Endothelial cell of umbilical vein (primary cell): ENCODE measurements around the gene CHM. TPM values are rescaled to one million over a fixed set of nuclear protein-coding genes. Genes with fewer than 3 reads are reported as not detected.

ENCODE experiments used
- BruUV-seq: library from RNA; stranded (reverse); fragments of 400-500 nt; replicated peaks from 2 replicates; lab custom pipeline; 2021; lab: Mats Ljungman, UMichigan
- CTCF ChIA-PET: fragments of 300-600, 350-600 bp; sonication (Branson Sonifier 250); formaldehyde crosslinking; loops from one replicate; lab custom pipeline; 2021; ENCODE audit warnings: antibody characterized with exemption, inconsistent platforms; lab: Charles Lee
- POLR2A ChIA-PET: fragments of 300-600, 350-600 bp; sonication (Branson Sonifier 250); formaldehyde crosslinking; loops from one replicate; lab custom pipeline; 2021; ENCODE audit warnings: antibody characterized with exemption, inconsistent platforms; lab: Charles Lee
- DNase-seq: peaks from one replicate; pipeline ENCODE4 v3.0.0-alpha.2; 2011; ENCODE audit warnings: low read depth, low spot score
- FAIRE-seq: peaks from 2 replicates; lab custom pipeline; 2011; peaks lifted over from hg19 to GRCh38; lab: Jason Lieb, UNC
- H2AFZ ChIP-seq: 2 replicates; pipeline ENCODE4 v1.6.0; 2012; ENCODE audit warnings: low read depth, low read length, control low read depth, inconsistent platforms
- H3K27ac ChIP-seq: 2 replicates; pipeline ENCODE4 v1.5.1; 2011; ENCODE audit warnings: low read depth, mild to moderate bottlenecking, control low read depth, low read length, moderate library complexity; ENCODE audit not compliant: insufficient read depth
- H3K27me3 ChIP-seq, 2 experiments: 2 replicates each; pipeline versions ENCODE4 v1.6.0 to v1.6.1; 2011; ENCODE audit warnings: low read length in 2 of 2, mixed read lengths in 1 of 2; ENCODE audit not compliant: control insufficient read depth in 2 of 2, insufficient read depth in 2 of 2
- H3K36me3 ChIP-seq, 2 experiments: 2 replicates in 1 of 2; 3 replicates in 1 of 2; pipeline ENCODE4 v1.5.1; 2011; ENCODE audit warnings: low read length in 2 of 2, mild to moderate bottlenecking in 1 of 2, moderate library complexity in 1 of 2; ENCODE audit not compliant: control insufficient read depth in 2 of 2, insufficient read depth in 2 of 2; ENCODE audit errors: extremely low read depth in 1 of 2
- H3K4me1 ChIP-seq: 3 replicates; pipeline ENCODE4 v1.5.1; 2011; ENCODE audit warnings: mild to moderate bottlenecking, low read length; ENCODE audit not compliant: control insufficient read depth, insufficient read depth; ENCODE audit errors: extremely low read depth
- H3K4me2 ChIP-seq: 2 replicates; pipeline ENCODE4 v1.6.1; 2011; ENCODE audit warnings: low read length, control low read depth, mixed read lengths; ENCODE audit not compliant: insufficient read depth
- H3K4me3 ChIP-seq, 3 experiments: fragments of 200-600 bp in 1 of 3; sonication (generic), shearing (Covaris generic) in 1 of 3; replicated peaks in 1 of 3; 2 replicates each; pipeline ENCODE4 v1.5.1; 2011 to 2016; ENCODE audit warnings: control low read depth in 3 of 3, low read length in 3 of 3, mild to moderate bottlenecking in 2 of 3, inconsistent platforms in 1 of 3, low read depth in 1 of 3, moderate library complexity in 1 of 3; ENCODE audit not compliant: insufficient read depth in 1 of 3
- H3K79me2 ChIP-seq: 2 replicates; pipeline ENCODE4 v1.6.0; 2012; ENCODE audit warnings: low read length, inconsistent platforms; ENCODE audit not compliant: control insufficient read depth, insufficient read depth
- H3K9ac ChIP-seq: replicated peaks from 2 replicates; pipeline ENCODE3; 2011; ENCODE audit warnings: low read length, control low read depth; ENCODE audit not compliant: insufficient read depth; ENCODE audit errors: extremely low read depth
- H3K9me1 ChIP-seq: replicated peaks from 3 replicates; pipeline ENCODE4 v1.6.0; 2011; ENCODE audit warnings: mild to moderate bottlenecking, low read length; ENCODE audit not compliant: control insufficient read depth, insufficient read depth; ENCODE audit errors: extremely low read depth
- H3K9me3 ChIP-seq: replicated peaks from 2 replicates; pipeline ENCODE4 v1.5.1; 2012; ENCODE audit warnings: low read length, inconsistent platforms; ENCODE audit not compliant: control insufficient read depth, insufficient read depth
- H4K20me1 ChIP-seq: replicated peaks from 2 replicates; pipeline ENCODE3; 2011; ENCODE audit warnings: mild to moderate bottlenecking, low read length; ENCODE audit not compliant: control insufficient read depth, insufficient read depth; ENCODE audit errors: extremely low read depth
- CTCF ChIP-seq, 2 donors: IDR thresholded peaks; 1 replicate in 1 of 2; 2 replicates in 1 of 2; pipeline ENCODE4 v1.5.1; 2011; ENCODE audit warnings: low read length in 2 of 2, mild to moderate bottlenecking in 2 of 2, moderate library complexity in 2 of 2, control low read depth in 1 of 2, inconsistent platforms in 1 of 2, low read depth in 1 of 2; ENCODE audit not compliant: insufficient read depth in 1 of 2; ENCODE audit errors: extremely low read depth in 1 of 2
- EZH2 ChIP-seq: IDR thresholded peaks from 2 replicates; pipeline ENCODE4 v1.6.1; 2012; ENCODE audit warnings: borderline replicate concordance, low read depth, mild to moderate bottlenecking, moderate library complexity, low read length, inconsistent platforms; ENCODE audit not compliant: severe bottlenecking
- FOS ChIP-seq: IDR thresholded peaks from 2 replicates; pipeline ENCODE4 v1.6.1; 2011; ENCODE audit warnings: mild to moderate bottlenecking, low read length, moderate library complexity, borderline replicate concordance; ENCODE audit not compliant: insufficient read depth
- GATA2 ChIP-seq: IDR thresholded peaks from 2 replicates; pipeline ENCODE4 v1.7.0; 2011; ENCODE audit warnings: low read depth, mild to moderate bottlenecking, moderate library complexity, mixed read lengths, low read length; ENCODE audit not compliant: insufficient read length, insufficient read depth
- JUN ChIP-seq: IDR thresholded peaks from 2 replicates; pipeline ENCODE4 v1.6.1; 2011; ENCODE audit warnings: borderline replicate concordance, low read depth; ENCODE audit not compliant: insufficient read length, insufficient read depth
- MAX ChIP-seq: IDR thresholded peaks from 2 replicates; pipeline ENCODE4 v1.6.1; 2011; ENCODE audit not compliant: insufficient read depth, insufficient read length
- MYC ChIP-seq: IDR thresholded peaks from one replicate; pipeline ENCODE4 v1.6.1; 2011; ENCODE audit warnings: mild to moderate bottlenecking, low read depth, low read length
- POLR2A ChIP-seq: IDR thresholded peaks from 2 replicates; pipeline ENCODE4 v1.6.1; 2012; ENCODE audit warnings: low read depth, mild to moderate bottlenecking, control low read depth, low read length
- POLR2AphosphoS5 ChIP-seq: IDR thresholded peaks from 2 replicates; pipeline ENCODE4 v1.6.1; 2012; ENCODE audit warnings: low read depth, mild to moderate bottlenecking, control low read depth, low read length, moderate library complexity; ENCODE audit not compliant: insufficient read depth
- dilution Hi-C: fragments of 300-500 bp; cut with MboI; formaldehyde crosslinking; loops from one replicate; pipeline ENCODE4 v1.15.0; 2019; ENCODE audit warnings: low sequenced_read_pairs; ENCODE audit not compliant: extremely low pct_ligation_motif_present
- intact Hi-C: fragments of 100-400 bp; cut with micrococcal nuclease; formaldehyde crosslinking; loops from one replicate; pipeline ENCODE4 v1.10.0; 2022
- polyA plus RNA-seq, 4 experiments: library from polyadenylated mRNA; depleted of rRNA in 3 of 4; stranded (reverse) in 3 of 4; unstranded in 1 of 4; fragments of >200 nt; gene quantifications; 2 replicates each; pipeline versions ENCODE4 v1.2.1 to v1.2.3, GENCODE V29; 2011 to 2012; ENCODE audit warnings: missing spikeins in 1 of 4
- total RNA-seq: library from RNA; stranded (reverse); gene quantifications from 2 replicates; pipeline ENCODE4 v1.2.3, GENCODE V29; 2021

The CHM gene
- total and polyA plus RNA-seq, 2 donors (not counting 3 experiments of a cell fraction or from before 2014, with no cell fraction given), result 10.5 to 18.4 TPM

GRCh38 chrX:85994228-85994627, 53.1 kb downstream of the CHM start:
- TF ChIP-seq POLR2AphosphoS5 (no peak), FOS (no peak), MAX (no peak), POLR2A (no peak), MYC (no peak), GATA2 (no peak), JUN (no peak), EZH2 (no peak), CTCF (IDR thresholded peaks at IDR 0.05; ENCODE audit: extremely low read depth in 1 of 2, insufficient read depth in 1 of 2, low read depth in 1 of 2, low read length in 2 of 2) (no peak)
- H4K20me1 ChIP-seq, result peaks cover 2% of the 10 kb centered on the region
- no peaks in the 10 kb centered on the region for H3K36me3 ChIP-seq
- H3K27ac ChIP-seq, result no peak overlapping the region
- ChIA-PET CTCF (interaction anchor here (1.3 to 1.5 kb wide), 2 partner anchors 27 to 28 kb away, joined by 3 to 4 read pairs; no protein-coding TSS in a partner anchor), POLR2A (no interaction called here)
- no peaks in the 10 kb centered on the region for H3K9me3 ChIP-seq
- H2AFZ ChIP-seq, result no peak overlapping the region
- no peak for DNase-seq
- no TSS peak for BruUV-seq
- intact Hi-C loops, result no loop called here
- no peak overlapping the region for H3K9ac ChIP-seq
- H3K4me1 ChIP-seq, result peaks cover 12% of the 10 kb centered on the region
- H3K4me2 ChIP-seq, result no peak overlapping the region
- no peak for FAIRE-seq
- H3K27me3 ChIP-seq, result no peaks in the 10 kb centered on the region
- H3K4me3 ChIP-seq, result no peak overlapping the region
- peaks cover 10% of the 10 kb centered on the region for H3K79me2 ChIP-seq
- dilution Hi-C loops, result no loop called here
- no peaks in the 10 kb centered on the region for H3K9me1 ChIP-seq
